ENCODE measurements around the gene NPAS1.
"Not testable (repeated sequence)": the region's sequence is repeated elsewhere in the genome, so short reads cannot be mapped to it uniquely, and the experiment has no call there.

Gene NPAS1

GRCh38 chr19:47044946-47045866 is 25.6 kb downstream of the NPAS1 start:
- DNase-seq: no peak

- DNase-seq: no peak
Observed at GRCh38 chr19:47045867-47046470, 26.3 kb downstream of the NPAS1 start.

- DNase-seq: no peak
Observed at GRCh38 chr19:47047272-47047762, 27.7 kb downstream of the NPAS1 start.

GRCh38 chr19:47047763-47048405 is 28.2 kb downstream of the NPAS1 start:
- peak in 55 of 56 donors; percentile 18 to 92 (median 79) for DNase-seq

GRCh38 chr19:47049307-47049700 is 29.7 kb downstream of the NPAS1 start:
- no peak for DNase-seq

GRCh38 chr19:47050562-47050961 is 30.9 kb downstream of the NPAS1 start:
- DNase-seq: not testable (repeated sequence)

- no peak for DNase-seq
Observed at GRCh38 chr19:47056411-47056810, 36.8 kb downstream of the NPAS1 start.

GRCh38 chr19:47057328-47057727 is 37.7 kb downstream of the NPAS1 start:
- DNase-seq: no peak

- DNase-seq: no peak
Observed at GRCh38 chr19:47058621-47059022, 39.0 kb downstream of the NPAS1 start.

- DNase-seq: no peak
Observed at GRCh38 chr19:47063874-47064273, 44.2 kb downstream of the NPAS1 start.

- no peak for DNase-seq
Observed at GRCh38 chr19:47065242-47065641, 45.6 kb downstream of the NPAS1 start.

GRCh38 chr19:47066376-47067214 is 47.0 kb downstream of the NPAS1 start:
- no peak for DNase-seq

- no peak for DNase-seq
Observed at GRCh38 chr19:47067215-47067847, 47.7 kb downstream of the NPAS1 start.

GRCh38 chr19:47068246-47068645 is 48.6 kb downstream of the NPAS1 start:
- no peak for DNase-seq

- no peak for DNase-seq
Observed at GRCh38 chr19:47068876-47069406, 49.3 kb downstream of the NPAS1 start.

GRCh38 chr19:47069795-47070194 is 50.2 kb downstream of the NPAS1 start:
- DNase-seq: peak in 3 of 56 donors; percentile 9 to 14 (median 12)

- DNase-seq: no peak
Observed at GRCh38 chr19:47070756-47071155, 51.1 kb downstream of the NPAS1 start.

- no peak for DNase-seq
Observed at GRCh38 chr19:47071731-47072130, 52.1 kb downstream of the NPAS1 start.

GRCh38 chr19:47072323-47072722 is 52.7 kb downstream of the NPAS1 start:
- DNase-seq: no peak

GRCh38 chr19:47073574-47073973 is 53.9 kb downstream of the NPAS1 start:
- no peak for DNase-seq
